Activated CD4-positive, alpha-beta T cell treated with anti-CD3 and anti-CD28 coated beads for 36 hours (primary cell): ENCODE results near the gene HAPSTR1. TPM values are rescaled to one million over a fixed set of nuclear protein-coding genes. Genes with fewer than 3 reads are reported as not detected.

Experiments used
- ATAC-seq: fragments of 200-7000 bp; cut with Tn5 transposase; one replicate; pipeline ENCODE4 v1.10.0; 2021; ENCODE audit warnings: mild to moderate bottlenecking, moderate library complexity
- CTCF ChIA-PET: fragments of 350-600 bp; sonication (Branson Sonifier 250); formaldehyde crosslinking; loops from one replicate; lab custom pipeline; 2021; ENCODE audit warnings: antibody characterized with exemption; lab: Charles Lee
- POLR2A ChIA-PET: fragments of 350-600 bp; sonication (Branson Sonifier 250); formaldehyde crosslinking; loops from one replicate; lab custom pipeline; 2021; ENCODE audit warnings: antibody characterized with exemption, inconsistent platforms; lab: Charles Lee
- DNase-seq: peaks from one replicate; pipeline ENCODE4 v3.0.0-alpha.2; 2020
- H3K27ac Mint-ChIP-seq: one replicate; pipeline ENCODE4 v1.8.0; 2021; ENCODE audit warnings: mixed read lengths
- H3K27me3 Mint-ChIP-seq: one replicate; pipeline ENCODE4 v1.8.0; 2021; ENCODE audit warnings: mixed read lengths
- H3K36me3 Mint-ChIP-seq: one replicate; pipeline ENCODE4 v1.8.0; 2021; ENCODE audit warnings: low read depth, mixed read lengths
- H3K4me1 Mint-ChIP-seq: one replicate; pipeline ENCODE4 v1.8.0; 2021; ENCODE audit warnings: mixed read lengths
- H3K4me3 Mint-ChIP-seq: one replicate; pipeline ENCODE4 v1.8.0; 2021; ENCODE audit warnings: mild to moderate bottlenecking, moderate library complexity, mixed read lengths
- H3K9me3 Mint-ChIP-seq: one replicate; pipeline ENCODE4 v1.8.0; 2021; ENCODE audit warnings: low read depth, mixed read lengths
- intact Hi-C, 2 experiments: fragments of 100-400 bp; cut with DNase I in 1 of 2; cut with micrococcal nuclease in 1 of 2; formaldehyde crosslinking; loops; one replicate each; pipeline versions ENCODE4 v1.14.2 to v1.15.1; 2022 to 2024; cut with DNase I, micrococcal nuclease
- total RNA-seq, 2 experiments: library from RNA; stranded (reverse); gene quantifications; one replicate each; pipeline ENCODE4 v1.2.3, GENCODE V29; 2021

HAPSTR1 gene
- total RNA-seq, 2 experiments from 2014 or later, result 42.4 to 51.4 TPM

DNA sequence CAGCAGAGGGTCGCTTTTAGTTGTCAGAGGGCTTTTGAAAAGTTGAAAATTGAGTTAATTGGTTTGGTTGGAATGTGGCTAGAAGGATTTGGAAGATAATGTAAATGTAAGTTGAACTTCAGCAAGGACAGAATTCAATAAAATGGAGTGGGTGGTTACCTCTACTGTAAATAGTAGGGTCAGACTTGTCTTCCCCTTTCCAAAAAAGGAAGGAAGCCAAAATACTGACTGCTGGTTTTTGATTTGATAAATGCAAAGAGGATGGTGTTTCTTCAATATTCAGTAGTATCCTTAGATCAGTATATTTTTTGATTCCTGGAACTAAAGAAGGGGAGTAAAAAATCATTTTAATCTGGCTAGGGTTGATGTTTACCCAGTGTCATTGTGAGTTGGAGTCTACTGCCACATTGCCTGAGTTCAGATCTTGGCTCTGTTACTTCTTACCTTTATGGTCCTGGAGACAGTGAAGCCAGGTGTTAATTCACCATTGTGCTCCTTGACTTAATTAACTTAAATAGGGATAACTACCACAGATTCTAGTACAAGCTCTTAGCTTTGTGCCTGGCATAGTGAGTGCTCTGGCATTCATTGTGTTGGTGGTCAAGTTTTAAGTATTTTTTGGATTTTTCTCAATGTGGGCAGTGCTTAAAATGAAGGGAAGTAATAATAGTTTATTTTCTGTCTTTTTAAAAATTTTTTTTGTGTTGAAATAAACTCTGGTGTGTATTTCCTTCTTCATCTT lies 4.4 kb downstream of the HAPSTR1 start:
- Mint-ChIP-seq H3K36me3 (peaks cover 70% of the 10 kb centered on the region), H3K4me3 (peak overlapping the region; percentile 35), H3K27ac (peak overlapping the region; percentile 47), H3K4me1 (peaks cover 62% of the 10 kb centered on the region), H3K9me3 (no peaks in the 10 kb centered on the region), H3K27me3 (no peaks in the 10 kb centered on the region)
- ATAC-seq (no peak), DNase-seq (no peak)
- CTCF ChIA-PET, result interaction anchor here (0.5 to 0.6 kb wide), 2 partner anchors 136 to 1170 kb away, joined by 3 to 4 read pairs; no protein-coding TSS in a partner anchor
- POLR2A ChIA-PET, result interaction anchor here (0.6 kb wide), 1 partner anchor 137 kb away, joined by 3 read pairs; no protein-coding TSS in a partner anchor
- intact Hi-C loops, result no loop called here

DNA sequence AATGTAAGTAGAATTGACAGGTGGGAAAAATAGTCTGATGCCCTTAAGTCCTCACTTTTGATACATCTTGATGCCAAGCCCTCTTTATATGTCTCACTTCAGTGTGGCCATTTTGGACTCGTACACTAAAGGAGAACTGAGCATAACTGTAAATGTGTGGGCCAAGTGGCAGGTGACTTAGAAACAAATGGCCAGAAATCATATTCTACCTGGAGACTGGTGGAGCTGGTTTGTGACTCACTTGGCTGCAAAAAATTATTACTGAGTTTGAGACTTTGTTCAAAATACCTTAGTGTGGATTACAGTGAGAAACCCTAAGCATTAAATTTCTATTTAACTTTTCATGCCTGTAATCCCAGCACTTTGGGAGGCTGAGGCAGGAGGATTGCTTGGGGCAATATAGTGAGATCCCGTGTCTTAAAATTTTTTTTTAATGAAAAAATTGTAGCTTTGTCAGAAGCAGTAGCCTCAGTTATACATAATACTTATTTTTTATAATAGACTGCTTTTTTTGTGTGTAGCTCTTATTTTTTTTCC lies 5.0 kb downstream of the HAPSTR1 start:
- peak overlapping the region; percentile 17 for H3K27ac Mint-ChIP-seq
- peaks cover 76% of the 10 kb centered on the region for H3K36me3 Mint-ChIP-seq
- no peaks in the 10 kb centered on the region for H3K27me3 Mint-ChIP-seq
- POLR2A ChIA-PET, result interaction anchor here (1.1 kb wide), 1 partner anchor 133 kb away, joined by 3 read pairs; the partner anchor contains the start of gene USP7
- no peak for ATAC-seq
- CTCF ChIA-PET, result interaction anchor here (0.5 to 1.3 kb wide), 6 partner anchors 9 to 1170 kb away, joined by 3 to 4 read pairs (median 3); no protein-coding TSS in a partner anchor
- no peak for DNase-seq
- H3K9me3 Mint-ChIP-seq, result no peaks in the 10 kb centered on the region
- intact Hi-C loops, result no loop called here
- H3K4me3 Mint-ChIP-seq, result peak overlapping the region; percentile 16
- H3K4me1 Mint-ChIP-seq, result peaks cover 68% of the 10 kb centered on the region

DNA sequence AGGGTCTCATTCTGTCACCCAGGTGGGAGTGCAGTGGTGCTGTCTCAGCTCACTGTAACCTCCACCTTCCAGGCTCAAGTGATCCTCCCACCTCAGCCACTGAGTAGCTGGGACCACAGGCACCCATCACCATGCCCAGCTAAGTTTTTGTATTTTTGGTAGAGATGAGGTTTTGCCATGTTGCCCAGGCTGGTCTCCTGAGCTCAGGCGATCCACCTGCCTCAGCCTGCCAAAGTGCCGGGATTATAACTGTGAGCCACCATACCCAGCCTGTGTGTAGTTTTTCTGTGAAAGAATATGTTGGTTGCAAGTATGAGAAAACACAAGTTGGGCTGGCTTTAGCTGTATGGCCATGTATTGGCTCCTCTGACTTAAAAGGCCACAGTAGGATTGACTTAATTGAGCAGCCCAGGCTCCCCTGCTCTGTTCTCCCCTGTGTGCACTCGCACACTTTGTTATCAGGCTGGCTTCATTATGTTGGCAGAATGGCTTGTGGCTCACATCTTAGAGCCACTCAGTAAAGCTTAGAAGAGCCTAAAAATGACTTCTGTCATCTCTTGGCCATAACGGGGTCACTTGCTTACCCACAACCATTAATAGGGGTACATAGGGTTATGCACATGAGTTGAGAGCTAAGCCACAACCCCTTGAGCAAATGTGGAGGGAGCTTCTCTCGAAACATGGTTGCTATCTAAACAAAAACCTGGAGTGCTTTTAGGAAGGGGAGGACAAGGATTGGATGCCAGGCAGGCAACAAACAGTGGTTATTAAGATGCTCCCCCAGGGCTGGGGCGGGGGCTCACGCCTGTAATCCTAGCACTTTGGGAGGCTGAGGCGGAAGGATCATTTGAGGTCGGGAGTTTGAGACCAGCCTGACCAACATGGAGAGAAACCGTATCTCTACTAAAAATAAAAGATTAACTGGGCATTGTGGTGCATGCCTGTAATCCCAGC lies 6.1 kb downstream of the HAPSTR1 start:
- intact Hi-C loops, result no loop called here
- no peaks in the 10 kb centered on the region for H3K27me3 Mint-ChIP-seq
- ATAC-seq, result no peak
- POLR2A ChIA-PET, result interaction anchor here (1.1 kb wide), 1 partner anchor 134 kb away, joined by 3 read pairs; the partner anchor contains the start of gene USP7
- no peak for DNase-seq
- H3K9me3 Mint-ChIP-seq, result no peaks in the 10 kb centered on the region
- H3K36me3 Mint-ChIP-seq, result peaks cover 86% of the 10 kb centered on the region
- H3K4me1 Mint-ChIP-seq, result peaks cover 79% of the 10 kb centered on the region
- peak overlapping the region; percentile 45 for H3K27ac Mint-ChIP-seq
- no peak overlapping the region for H3K4me3 Mint-ChIP-seq
- CTCF ChIA-PET, result interaction anchor here (0.6 to 1.3 kb wide), 6 partner anchors 10 to 161 kb away, joined by 3 to 4 read pairs (median 3); no protein-coding TSS in a partner anchor

DNA sequence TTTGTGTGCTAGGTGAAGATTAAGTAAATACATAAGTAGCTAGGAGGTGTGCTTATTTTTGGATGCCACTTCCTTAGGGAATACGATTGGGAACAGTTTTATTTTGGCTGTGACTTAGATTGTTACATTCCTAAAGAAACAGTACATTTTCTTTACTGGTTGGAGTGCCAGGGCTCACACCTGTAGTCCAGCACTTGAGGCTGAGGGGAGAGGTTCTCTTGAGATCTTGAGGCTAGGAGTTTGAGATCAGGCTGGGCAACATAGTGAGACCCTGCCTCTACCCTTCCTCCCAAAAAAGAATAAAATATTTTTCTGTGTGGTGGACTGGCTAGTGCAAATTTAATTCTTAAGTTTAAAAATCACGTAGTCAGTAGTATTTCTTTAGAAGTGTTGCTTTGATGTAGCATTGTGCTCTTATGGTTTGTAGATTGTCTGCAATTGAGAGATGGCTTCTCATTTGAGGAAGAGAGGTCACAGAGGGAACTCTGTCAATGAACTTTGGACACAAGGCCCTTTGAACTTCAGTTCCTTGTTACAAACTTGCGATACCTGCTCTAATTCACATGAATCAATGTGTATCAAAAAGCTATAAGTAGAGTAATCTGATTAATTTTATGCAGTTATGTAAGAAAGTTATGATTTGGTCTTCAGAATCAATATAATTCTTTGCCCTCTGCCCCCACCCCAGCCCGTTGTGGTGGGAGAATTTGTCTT lies 7.1 kb downstream of the HAPSTR1 start:
- DNase-seq (no peak), ATAC-seq (no peak)
- H3K4me3 Mint-ChIP-seq, result peak overlapping the region; percentile 52
- no peaks in the 10 kb centered on the region for H3K27me3 Mint-ChIP-seq
- peaks cover 86% of the 10 kb centered on the region for H3K36me3 Mint-ChIP-seq
- no peaks in the 10 kb centered on the region for H3K9me3 Mint-ChIP-seq
- POLR2A ChIA-PET, result no interaction called here
- peak overlapping the region; percentile 57 for H3K27ac Mint-ChIP-seq
- H3K4me1 Mint-ChIP-seq, result peaks cover 87% of the 10 kb centered on the region
- intact Hi-C loops, result no loop called here
- CTCF ChIA-PET, result interaction anchor here (0.7 to 5.0 kb wide), 4 partner anchors 12 to 162 kb away, joined by 3 to 20 read pairs (median 4); no protein-coding TSS in a partner anchor

DNA sequence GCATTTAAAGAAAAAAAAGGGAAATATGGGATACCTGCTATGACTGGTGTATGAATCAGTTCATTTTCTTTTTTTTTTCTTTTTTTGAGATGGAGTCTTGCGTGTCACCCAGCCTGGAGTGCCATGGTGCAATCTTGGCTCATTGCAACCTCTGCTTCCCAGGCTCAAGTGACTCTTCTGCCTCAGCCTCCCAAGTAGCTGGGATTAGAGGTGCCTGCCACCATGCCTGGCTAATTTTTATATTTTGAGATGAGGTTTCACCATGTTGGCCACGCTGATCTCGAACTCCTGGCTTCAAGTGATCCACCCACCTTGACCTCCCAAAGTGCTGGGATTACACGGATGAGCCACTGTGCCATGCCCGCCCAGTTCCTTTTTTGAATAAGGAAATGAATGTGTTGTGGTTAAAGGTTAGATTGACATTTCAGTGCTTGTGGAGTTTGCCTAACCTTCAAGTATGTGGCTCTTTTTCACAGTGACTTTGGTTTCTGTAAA lies 7.7 kb downstream of the HAPSTR1 start:
- ATAC-seq, result peak; percentile 73
- Mint-ChIP-seq H3K4me3 (peak overlapping the region; percentile 52), H3K9me3 (no peaks in the 10 kb centered on the region), H3K27me3 (no peaks in the 10 kb centered on the region), H3K4me1 (peaks cover 88% of the 10 kb centered on the region), H3K27ac (peak overlapping the region; percentile 83), H3K36me3 (peaks cover 86% of the 10 kb centered on the region)
- intact Hi-C loops, result no loop called here
- POLR2A ChIA-PET, result no interaction called here
- CTCF ChIA-PET, result interaction anchor here (5.0 kb wide), 1 partner anchor 11 kb away, joined by 20 read pairs; no protein-coding TSS in a partner anchor
- peak; percentile 59 for DNase-seq

DNA sequence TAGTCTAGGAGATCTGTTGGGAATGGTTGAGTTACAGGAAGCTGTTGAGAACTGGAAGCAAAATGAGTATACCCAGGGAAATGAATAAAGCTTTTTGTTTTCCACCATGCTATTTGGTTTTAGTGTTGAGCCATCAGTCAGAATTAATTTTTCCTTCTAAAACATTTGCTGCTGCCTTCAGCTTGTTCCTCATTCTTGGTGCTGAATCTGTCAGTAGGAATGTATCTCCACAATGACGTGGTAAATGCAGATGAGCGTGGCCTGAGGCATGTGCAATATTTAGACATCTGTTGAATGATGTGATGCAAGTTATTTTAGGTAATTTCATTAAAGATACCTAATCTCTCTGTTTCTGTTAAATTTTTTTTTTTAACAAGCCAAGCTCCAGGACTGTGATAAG lies 10.9 kb downstream of the HAPSTR1 start:
- peaks cover 95% of the 10 kb centered on the region for H3K4me1 Mint-ChIP-seq
- CTCF ChIA-PET, result interaction anchor here (0.6 to 5.0 kb wide), 10 partner anchors 8 to 93 kb away, joined by 3 to 20 read pairs (median 4); partner anchors contain the start of gene HAPSTR1
- POLR2A ChIA-PET, result interaction anchor here (1.0 to 4.3 kb wide), 4 partner anchors 10 to 153 kb away, joined by 3 to 33 read pairs (median 6); partner anchors contain the start of gene HAPSTR1
- ATAC-seq (no peak), DNase-seq (no peak)
- H3K36me3 Mint-ChIP-seq, result peaks cover 90% of the 10 kb centered on the region
- intact Hi-C loops, result no loop called here
- H3K27ac Mint-ChIP-seq, result peak overlapping the region; percentile 80
- no peaks in the 10 kb centered on the region for H3K27me3 Mint-ChIP-seq
- H3K9me3 Mint-ChIP-seq, result no peaks in the 10 kb centered on the region
- H3K4me3 Mint-ChIP-seq, result peak overlapping the region; percentile 33

DNA sequence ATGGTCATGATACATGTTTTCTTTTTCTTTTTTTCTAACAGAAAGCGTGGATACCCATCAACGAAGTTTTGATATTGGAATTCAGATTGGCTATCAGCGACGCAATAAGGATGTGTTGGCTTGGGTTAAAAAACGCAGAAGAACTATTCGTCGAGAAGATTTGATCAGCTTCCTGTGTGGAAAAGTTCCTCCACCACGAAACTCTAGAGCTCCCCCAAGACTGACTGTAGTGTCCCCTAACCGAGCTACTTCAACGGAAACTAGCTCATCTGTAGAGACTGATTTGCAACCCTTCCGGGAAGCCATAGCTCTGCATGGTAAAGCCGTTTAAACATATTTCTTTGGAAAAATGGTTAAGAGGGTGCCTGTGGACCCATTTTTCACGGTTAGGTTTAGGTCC lies 11.5 kb downstream of the HAPSTR1 start:
- H3K27me3 Mint-ChIP-seq, result no peaks in the 10 kb centered on the region
- peak overlapping the region; percentile 80 for H3K27ac Mint-ChIP-seq
- POLR2A ChIA-PET, result interaction anchor here (1.0 to 4.3 kb wide), 4 partner anchors 10 to 154 kb away, joined by 3 to 33 read pairs (median 6); partner anchors contain the start of gene HAPSTR1
- peaks cover 95% of the 10 kb centered on the region for H3K4me1 Mint-ChIP-seq
- peak; percentile 20 for ATAC-seq
- CTCF ChIA-PET, result interaction anchor here (0.6 to 5.0 kb wide), 7 partner anchors 7 to 146 kb away, joined by 3 to 20 read pairs (median 4); no protein-coding TSS in a partner anchor
- no peak for DNase-seq
- peak overlapping the region; percentile 33 for H3K4me3 Mint-ChIP-seq
- H3K9me3 Mint-ChIP-seq, result no peaks in the 10 kb centered on the region
- intact Hi-C loops, result no loop called here
- peaks cover 90% of the 10 kb centered on the region for H3K36me3 Mint-ChIP-seq

DNA sequence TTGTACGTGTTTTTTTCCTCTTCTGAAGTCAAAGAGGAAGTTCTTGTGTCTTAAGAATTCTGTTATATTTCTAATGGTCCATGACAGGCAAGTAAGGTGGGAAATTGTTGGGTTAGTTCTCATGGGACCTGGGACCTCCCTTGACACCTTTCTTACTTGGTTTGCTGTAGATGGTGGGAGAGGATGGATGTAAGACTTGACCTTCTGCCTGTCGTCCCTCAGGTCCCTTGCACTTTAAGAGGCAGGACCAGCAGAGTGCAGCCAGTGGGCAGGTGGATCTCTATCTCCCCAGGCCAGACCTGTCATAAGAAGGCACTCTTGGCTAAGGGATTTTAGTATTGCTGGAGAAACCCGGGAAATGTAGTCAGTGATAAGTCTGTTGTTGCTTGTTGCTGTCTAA lies 12.1 kb downstream of the HAPSTR1 start:
- peak overlapping the region; percentile 33 for H3K4me3 Mint-ChIP-seq
- ATAC-seq, result no peak
- ChIA-PET CTCF (interaction anchor here (0.6 to 3.6 kb wide), 6 partner anchors 9 to 146 kb away, joined by 3 to 11 read pairs (median 4); no protein-coding TSS in a partner anchor), POLR2A (interaction anchor here (0.6 to 4.3 kb wide), 6 partner anchors 9 to 234 kb away, joined by 3 to 33 read pairs (median 3); partner anchors contain the start of genes CARHSP1 and HAPSTR1)
- intact Hi-C loops, result no loop called here
- peaks cover 93% of the 10 kb centered on the region for H3K4me1 Mint-ChIP-seq
- H3K36me3 Mint-ChIP-seq, result peaks cover 88% of the 10 kb centered on the region
- H3K9me3 Mint-ChIP-seq, result no peaks in the 10 kb centered on the region
- peak overlapping the region; percentile 80 for H3K27ac Mint-ChIP-seq
- no peaks in the 10 kb centered on the region for H3K27me3 Mint-ChIP-seq
- no peak for DNase-seq

DNA sequence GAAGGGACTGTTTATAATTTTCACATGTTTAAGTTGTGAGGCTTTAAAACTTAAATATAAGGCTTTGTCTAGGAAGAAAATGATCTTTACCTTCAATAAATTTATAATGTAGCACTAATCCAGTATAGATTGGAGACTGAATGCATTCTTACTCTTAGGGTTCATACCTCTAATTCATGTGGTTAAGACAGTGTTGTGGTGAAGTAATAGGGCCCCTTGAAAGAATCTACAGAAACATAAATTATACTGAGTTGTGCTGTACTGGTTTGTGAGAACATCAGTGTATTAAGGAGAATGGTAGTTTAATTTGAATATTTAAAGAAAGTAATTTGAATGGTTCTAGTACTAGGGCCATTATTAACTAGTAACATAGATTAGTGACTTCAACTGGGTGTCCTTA lies 13.7 kb downstream of the HAPSTR1 start:
- Mint-ChIP-seq H3K4me1 (peaks cover 93% of the 10 kb centered on the region), H3K27ac (peak overlapping the region; percentile 80), H3K36me3 (peaks cover 90% of the 10 kb centered on the region), H3K9me3 (no peaks in the 10 kb centered on the region), H3K4me3 (no peak overlapping the region), H3K27me3 (no peaks in the 10 kb centered on the region)
- ATAC-seq (no peak), DNase-seq (no peak)
- ChIA-PET POLR2A (no interaction called here), CTCF (no interaction called here)
- intact Hi-C loops, result no loop called here
